Measurements from ENCODE around the gene CACNB4. TPM values are rescaled to one million over a fixed set of nuclear protein-coding genes. Genes with fewer than 3 reads are reported as not detected.

Gene CACNB4
- total RNA-seq, 2 donors from 2014 or later, result 15.4 to 40.6 TPM

- no peaks in the 10 kb centered on the region for H3K4me1 ChIP-seq (replicated peaks)
- H3K9me3 ChIP-seq, result no peaks in the 10 kb centered on the region
- H3K4me3 ChIP-seq, result no peak overlapping the region
- intact Hi-C loops (cut with DNase I), result no loop called here
- H3K27me3 ChIP-seq (replicated peaks; ENCODE audit: insufficient read depth), result no peaks in the 10 kb centered on the region
- no peak for DNase-seq (ENCODE audit: low spot score)
- 71% methylated on average over 2 of the region's 2 CpGs for WGBS
- H3K27ac ChIP-seq, result no peak overlapping the region
- H3K36me3 ChIP-seq, result no peaks in the 10 kb centered on the region
- no peak for TF ChIP-seq POLR2AphosphoS5 (IDR thresholded peaks at IDR 0.05)
- TF ChIP-seq CTCF (IDR thresholded peaks at IDR 0.05), result no peak
- no peak for TF ChIP-seq POLR2A (IDR thresholded peaks at IDR 0.05)
These were observed 211.7 kb downstream of the CACNB4 start for GRCh38 chr2:151887164-151887563.

- Histone ChIP-seq H3K36me3 (no peaks in the 10 kb centered on the region), H3K27ac (no peak overlapping the region), H3K27me3 (replicated peaks; ENCODE audit: insufficient read depth) (no peaks in the 10 kb centered on the region), H3K4me3 (no peak overlapping the region), H3K9me3 (no peaks in the 10 kb centered on the region), H3K4me1 (replicated peaks) (no peaks in the 10 kb centered on the region)
- intact Hi-C loops (cut with DNase I), result no loop called here
- WGBS, result 85% methylated on average over 1 of the region's 1 CpG
- no peak for DNase-seq (ENCODE audit: low spot score)
- TF ChIP-seq CTCF (IDR thresholded peaks at IDR 0.05) (no peak), POLR2AphosphoS5 (IDR thresholded peaks at IDR 0.05) (no peak), POLR2A (IDR thresholded peaks at IDR 0.05) (no peak)
These were observed 212.6 kb downstream of the CACNB4 start for GRCh38 chr2:151886241-151886640.

GRCh38 chr2:151882786-151883445 is 215.9 kb downstream of the CACNB4 start:
- intact Hi-C loops (cut with DNase I), result no loop called here
- DNase-seq (ENCODE audit: low spot score), result no peak
- H3K36me3 ChIP-seq, result no peaks in the 10 kb centered on the region
- H3K27ac ChIP-seq, result no peak overlapping the region
- TF ChIP-seq POLR2A (IDR thresholded peaks at IDR 0.05) (no peak), CTCF (IDR thresholded peaks at IDR 0.05) (no peak), POLR2AphosphoS5 (IDR thresholded peaks at IDR 0.05) (no peak)
- no peaks in the 10 kb centered on the region for H3K27me3 ChIP-seq (replicated peaks; ENCODE audit: insufficient read depth)
- WGBS, result 86% methylated on average over 10 of the region's 10 CpGs
- no peaks in the 10 kb centered on the region for H3K4me1 ChIP-seq (replicated peaks)
- no peaks in the 10 kb centered on the region for H3K9me3 ChIP-seq
- H3K4me3 ChIP-seq, result no peak overlapping the region

- 83% methylated on average over 7 of the region's 7 CpGs for WGBS
- Histone ChIP-seq H3K36me3 (no peaks in the 10 kb centered on the region), H3K9me3 (no peaks in the 10 kb centered on the region), H3K27ac (no peak overlapping the region), H3K4me1 (replicated peaks) (no peaks in the 10 kb centered on the region), H3K4me3 (no peak overlapping the region), H3K27me3 (replicated peaks; ENCODE audit: insufficient read depth) (no peaks in the 10 kb centered on the region)
- no peak for DNase-seq (ENCODE audit: low spot score)
- TF ChIP-seq POLR2A (IDR thresholded peaks at IDR 0.05), result no peak
- no peak for TF ChIP-seq POLR2AphosphoS5 (IDR thresholded peaks at IDR 0.05)
- no peak for TF ChIP-seq CTCF (IDR thresholded peaks at IDR 0.05)
- intact Hi-C loops (cut with DNase I), result no loop called here
These were observed 217.5 kb downstream of the CACNB4 start for GRCh38 chr2:151881342-151881741.

- WGBS, result 90% methylated on average over 4 of the region's 4 CpGs
- H3K4me3 ChIP-seq, result no peak overlapping the region
- no peaks in the 10 kb centered on the region for H3K9me3 ChIP-seq
- DNase-seq (ENCODE audit: low spot score), result no peak
- H3K27me3 ChIP-seq (replicated peaks; ENCODE audit: insufficient read depth), result no peaks in the 10 kb centered on the region
- intact Hi-C loops (cut with DNase I), result no loop called here
- H3K36me3 ChIP-seq, result no peaks in the 10 kb centered on the region
- no peak for TF ChIP-seq POLR2AphosphoS5 (IDR thresholded peaks at IDR 0.05)
- no peak for TF ChIP-seq CTCF (IDR thresholded peaks at IDR 0.05)
- no peak for TF ChIP-seq POLR2A (IDR thresholded peaks at IDR 0.05)
- no peaks in the 10 kb centered on the region for H3K4me1 ChIP-seq (replicated peaks)
- no peak overlapping the region for H3K27ac ChIP-seq
These were observed 218.3 kb downstream of the CACNB4 start for GRCh38 chr2:151880586-151880985.

Data from prostate gland (tissue), 2 donors.